Activated naive CD8-positive, alpha-beta T cell treated with anti-CD3 and anti-CD28 coated beads, Interleukin-2, amount 10 ng/mL, durations not matched to agents 7 days and 5 days (primary cell): ENCODE results near the gene HASPIN. TPM values are rescaled to one million over a fixed set of nuclear protein-coding genes. Genes with fewer than 3 reads are reported as not detected.
A peak's percentile ranks its signal among the peaks of the same experiment; 100 is the strongest.
"Not testable (repeated sequence)": the region's sequence is repeated elsewhere in the genome, so short reads cannot be mapped to it uniquely, and the experiment has no call there.

ENCODE experiments used
- ATAC-seq: fragments of 150-1000 bp; cut with Tn5 transposase; one replicate; pipeline ENCODE4 v1.10.0; 2021; ENCODE audit warnings: low read depth, moderate library complexity
- POLR2A ChIA-PET: fragments of 350-600 bp; sonication (Branson Sonifier 250); formaldehyde crosslinking; loops from one replicate; lab custom pipeline; 2021; ENCODE audit warnings: antibody characterized with exemption; lab: Charles Lee
- DNase-seq: peaks from one replicate; pipeline ENCODE4 v3.0.0; 2021
- H3K27ac Mint-ChIP-seq: one replicate; pipeline ENCODE4 v1.8.0; 2022; ENCODE audit warnings: mild to moderate bottlenecking, mixed read lengths
- H3K27me3 Mint-ChIP-seq: one replicate; pipeline ENCODE4 v1.8.0; 2022; ENCODE audit warnings: mild to moderate bottlenecking, moderate library complexity, mixed read lengths
- H3K36me3 Mint-ChIP-seq: one replicate; pipeline ENCODE4 v1.8.0; 2021; ENCODE audit warnings: mild to moderate bottlenecking, mixed read lengths
- H3K4me1 Mint-ChIP-seq: one replicate; pipeline ENCODE4 v1.8.0; 2021; ENCODE audit warnings: mixed read lengths
- H3K4me3 Mint-ChIP-seq: one replicate; pipeline ENCODE4 v1.8.0; 2022; ENCODE audit warnings: mild to moderate bottlenecking, moderate library complexity, mixed read lengths
- H3K9me3 Mint-ChIP-seq: one replicate; pipeline ENCODE4 v1.8.0; 2021; ENCODE audit warnings: mixed read lengths
- total RNA-seq, 2 experiments: library from RNA; stranded (reverse); gene quantifications; one replicate each; pipeline ENCODE4 v1.2.3, GENCODE V29; 2021

The HASPIN gene
- total RNA-seq, 2 experiments from 2014 or later: 17.5 to 21.4 TPM

DNA sequence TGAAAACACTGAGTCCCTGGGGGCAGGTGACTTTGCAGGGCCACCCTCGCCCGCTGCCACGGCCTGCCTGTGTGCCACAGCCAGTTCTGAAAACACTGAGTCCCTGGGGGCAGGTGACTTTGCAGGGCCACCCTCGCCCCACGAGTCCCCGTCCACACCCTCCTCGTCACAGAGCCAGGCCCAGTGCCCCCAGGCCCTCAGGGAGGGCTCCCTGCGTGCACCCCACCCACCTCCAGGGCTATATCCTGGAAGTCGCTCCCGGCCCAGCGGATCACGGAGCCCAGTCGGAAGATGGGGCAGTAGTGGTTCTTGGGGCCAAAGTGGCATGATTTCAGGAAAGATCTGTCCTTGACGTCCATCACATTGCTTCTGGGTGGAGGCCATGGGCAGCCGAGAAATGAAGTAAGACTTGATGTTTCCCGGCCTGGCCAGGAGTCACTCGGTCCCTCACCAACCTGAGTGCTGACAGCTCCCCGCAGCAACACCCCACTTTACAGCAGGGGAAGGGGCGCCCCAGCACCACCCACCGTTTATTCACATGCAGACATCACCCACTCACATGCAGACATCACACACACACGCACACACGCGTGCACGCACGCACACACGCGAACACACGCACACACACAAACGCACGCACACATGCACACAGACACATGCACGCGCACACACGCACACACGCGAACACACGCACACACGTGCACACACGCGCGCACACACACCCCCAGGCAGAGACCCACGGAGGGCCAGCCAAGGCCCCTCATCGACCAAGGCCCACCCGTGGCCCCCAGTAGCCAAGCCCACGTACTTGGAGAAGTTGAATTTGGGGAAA is 34.2 kb upstream of the HASPIN start:
- Mint-ChIP-seq H3K4me1 (peaks cover 7% of the 10 kb centered on the region), H3K27me3 (no peaks in the 10 kb centered on the region), H3K36me3 (no peaks in the 10 kb centered on the region), H3K27ac (no peak overlapping the region), H3K4me3 (no peak overlapping the region), H3K9me3 (no peaks in the 10 kb centered on the region)
- POLR2A ChIA-PET: no interaction called here
- DNase-seq (no peak), ATAC-seq (no peak)

- H3K36me3 Mint-ChIP-seq: no peaks in the 10 kb centered on the region
- no peaks in the 10 kb centered on the region for H3K27me3 Mint-ChIP-seq
Measured at GRCh38 chr17:3690094-3690715, 33.5 kb upstream of the HASPIN start.

DNA sequence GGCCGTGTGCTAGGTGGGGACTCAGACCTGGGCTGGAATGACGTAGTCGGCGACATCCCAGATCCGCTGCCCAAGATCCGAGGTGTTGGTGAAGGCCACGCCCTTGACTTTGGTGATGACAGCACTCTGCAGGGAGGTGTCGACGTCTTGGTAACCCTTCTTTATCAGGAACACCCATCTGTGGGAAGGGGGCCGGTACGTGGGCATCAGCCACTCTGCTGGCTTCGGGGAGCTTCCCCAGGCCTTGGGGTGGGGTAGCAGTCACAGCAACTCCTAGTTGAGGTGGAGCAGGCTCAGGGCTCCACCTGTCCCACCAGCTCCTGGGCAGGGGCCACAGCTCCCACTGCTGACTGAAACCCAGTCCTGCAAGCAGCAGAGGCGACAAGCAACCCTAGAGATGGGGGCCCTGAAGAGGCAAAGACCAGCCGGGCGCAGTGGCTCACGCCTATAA is 32.1 kb upstream of the HASPIN start:
- POLR2A ChIA-PET: interaction anchor here (0.6 kb wide), 1 partner anchor 21 kb away, joined by 3 read pairs; no protein-coding TSS in a partner anchor
- Mint-ChIP-seq H3K4me3 (no peak overlapping the region), H3K27ac (no peak overlapping the region), H3K27me3 (no peaks in the 10 kb centered on the region), H3K36me3 (no peaks in the 10 kb centered on the region), H3K4me1 (peaks cover 11% of the 10 kb centered on the region), H3K9me3 (no peaks in the 10 kb centered on the region)
- DNase-seq (no peak), ATAC-seq (no peak)

More at GRCh38 chr17:3690094-3690715, 33.5 kb upstream of the HASPIN start:
- Mint-ChIP-seq H3K4me1 (peaks cover 9% of the 10 kb centered on the region), H3K27ac (no peak overlapping the region), H3K9me3 (no peaks in the 10 kb centered on the region), H3K4me3 (no peak overlapping the region)
- ATAC-seq (no peak), DNase-seq (no peak)
- POLR2A ChIA-PET: no interaction called here

DNA sequence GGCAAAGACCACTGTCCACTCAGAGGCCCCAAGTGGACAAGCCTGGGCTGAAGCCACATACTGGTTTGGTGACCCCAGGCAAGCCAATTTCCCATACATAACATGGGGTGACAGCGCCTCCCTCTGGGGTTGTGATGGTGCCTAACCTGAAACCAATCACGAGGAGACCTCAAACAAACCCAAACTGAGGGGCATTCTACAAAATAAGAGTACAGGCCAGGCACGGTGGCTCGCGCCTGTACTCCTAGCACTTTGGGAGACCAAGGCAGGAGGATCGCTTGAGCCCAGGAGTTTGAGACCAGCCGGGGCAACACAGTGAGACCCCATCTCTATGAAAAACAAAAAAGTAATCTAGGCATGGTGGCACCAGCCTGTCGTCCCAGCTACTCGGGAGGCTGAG is 31.4 kb upstream of the HASPIN start:
- H3K4me3 Mint-ChIP-seq: no peak overlapping the region
- H3K27me3 Mint-ChIP-seq: no peaks in the 10 kb centered on the region
- DNase-seq (no peak), ATAC-seq (no peak)
- POLR2A ChIA-PET: no interaction called here
- no peaks in the 10 kb centered on the region for H3K36me3 Mint-ChIP-seq
- no peak overlapping the region for H3K27ac Mint-ChIP-seq
- no peaks in the 10 kb centered on the region for H3K9me3 Mint-ChIP-seq
- peaks cover 11% of the 10 kb centered on the region for H3K4me1 Mint-ChIP-seq

- Mint-ChIP-seq H3K27ac (no peak overlapping the region), H3K4me3 (no peak overlapping the region), H3K9me3 (peaks cover 2% of the 10 kb centered on the region), H3K4me1 (peaks cover 13% of the 10 kb centered on the region), H3K27me3 (no peaks in the 10 kb centered on the region), H3K36me3 (peaks cover 3% of the 10 kb centered on the region)
- POLR2A ChIA-PET: no interaction called here
- DNase-seq (no peak), ATAC-seq (no peak)
Measured at GRCh38 chr17:3693141-3693540, 30.6 kb upstream of the HASPIN start.

- peak overlapping the region; percentile 35 for H3K4me3 Mint-ChIP-seq
- no peak overlapping the region for H3K27ac Mint-ChIP-seq
- DNase-seq (no peak), ATAC-seq (no peak)
- peaks cover 13% of the 10 kb centered on the region for H3K4me1 Mint-ChIP-seq
- H3K36me3 Mint-ChIP-seq: peaks cover 3% of the 10 kb centered on the region
- H3K9me3 Mint-ChIP-seq: peaks cover 2% of the 10 kb centered on the region
- POLR2A ChIA-PET: interaction anchor here (0.6 kb wide), 1 partner anchor 106 kb away, joined by 3 read pairs; no protein-coding TSS in a partner anchor
- H3K27me3 Mint-ChIP-seq: no peaks in the 10 kb centered on the region
Measured at GRCh38 chr17:3693829-3694231, 29.9 kb upstream of the HASPIN start.

GRCh38 chr17:3695129-3695722 is 28.5 kb upstream of the HASPIN start:
- peaks cover 13% of the 10 kb centered on the region for H3K4me1 Mint-ChIP-seq
- H3K27me3 Mint-ChIP-seq: no peaks in the 10 kb centered on the region
- DNase-seq (peak; percentile 47), ATAC-seq (peak; percentile 6)
- H3K9me3 Mint-ChIP-seq: peaks cover 2% of the 10 kb centered on the region
- H3K36me3 Mint-ChIP-seq: peaks cover 3% of the 10 kb centered on the region
- POLR2A ChIA-PET: interaction anchor here (0.7 to 2.6 kb wide), 7 partner anchors 10 to 150 kb away, joined by 3 to 33 read pairs (median 5); partner anchors contain the start of genes CTNS, HASPIN, NCBP3 and SHPK
- H3K4me3 Mint-ChIP-seq: peak overlapping the region; percentile 78
- no peak overlapping the region for H3K27ac Mint-ChIP-seq

- peaks cover 13% of the 10 kb centered on the region for H3K4me1 Mint-ChIP-seq
Measured at GRCh38 chr17:3695723-3696411, 27.8 kb upstream of the HASPIN start, which contains the start of gene P2RX5. P2RX5 (minus strand) TSS chr17:3696155; CDS start chr17:3696005, 150 bp downstream.

GRCh38 chr17:3697103-3697476 is 26.6 kb upstream of the HASPIN start:
- no peak overlapping the region for H3K27ac Mint-ChIP-seq
- POLR2A ChIA-PET: interaction anchor here (0.5 to 2.6 kb wide), 5 partner anchors 14 to 906 kb away, joined by 3 to 33 read pairs (median 4); partner anchors contain the start of genes EMC6 and HASPIN
- no peaks in the 10 kb centered on the region for H3K27me3 Mint-ChIP-seq
- peak overlapping the region; percentile 98 for H3K4me3 Mint-ChIP-seq
- no peak for DNase-seq
- peaks cover 3% of the 10 kb centered on the region for H3K36me3 Mint-ChIP-seq
- H3K4me1 Mint-ChIP-seq: peaks cover 13% of the 10 kb centered on the region
- ATAC-seq: no peak
- H3K9me3 Mint-ChIP-seq: peaks cover 2% of the 10 kb centered on the region

More at GRCh38 chr17:3695723-3696411, 27.8 kb upstream of the HASPIN start, which contains the start of gene P2RX5:
- POLR2A ChIA-PET: interaction anchor here (0.7 to 2.6 kb wide), 10 partner anchors 9 to 905 kb away, joined by 3 to 33 read pairs (median 4); partner anchors contain the start of genes CTNS, EMC6, HASPIN and NCBP3
- ATAC-seq (peak; percentile 75), DNase-seq (peak; percentile 74)
- H3K9me3 Mint-ChIP-seq: peaks cover 2% of the 10 kb centered on the region
- peaks cover 3% of the 10 kb centered on the region for H3K36me3 Mint-ChIP-seq
- peak within 1 kb of the TSS; percentile 92 for H3K27ac Mint-ChIP-seq
- H3K27me3 Mint-ChIP-seq: no peaks in the 10 kb centered on the region
- peak within 1 kb of the TSS; percentile 98 for H3K4me3 Mint-ChIP-seq

- peaks cover 8% of the 10 kb centered on the region for H3K36me3 Mint-ChIP-seq
- DNase-seq (no peak), ATAC-seq (no peak)
- no peak overlapping the region for H3K4me3 Mint-ChIP-seq
- no peak overlapping the region for H3K27ac Mint-ChIP-seq
- POLR2A ChIA-PET: interaction anchor here (0.6 to 0.7 kb wide), 2 partner anchors 9 to 48 kb away, joined by 3 read pairs; no protein-coding TSS in a partner anchor
- H3K4me1 Mint-ChIP-seq: peaks cover 17% of the 10 kb centered on the region
- H3K9me3 Mint-ChIP-seq: peaks cover 4% of the 10 kb centered on the region
- no peaks in the 10 kb centered on the region for H3K27me3 Mint-ChIP-seq
Measured at GRCh38 chr17:3698139-3698538, 25.6 kb upstream of the HASPIN start.

DNA sequence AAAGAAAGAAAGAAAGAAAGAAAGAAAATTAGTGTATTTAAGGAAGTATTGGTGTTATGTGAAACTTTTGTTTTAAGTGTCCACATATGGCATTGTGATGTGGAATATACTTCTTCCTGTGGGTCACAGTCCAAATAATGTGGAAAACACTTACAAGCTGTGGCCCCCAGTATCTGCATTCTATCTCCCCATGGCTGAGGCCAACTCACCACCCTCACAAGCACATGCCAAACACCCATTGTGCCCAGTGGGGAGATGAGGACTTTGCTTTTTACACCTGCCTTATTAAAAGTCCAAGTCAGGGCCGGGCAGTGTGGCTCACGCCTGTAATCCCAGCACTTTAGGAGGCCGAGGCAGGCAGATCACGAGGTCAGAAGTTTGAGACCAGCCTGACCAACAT is 23.8 kb upstream of the HASPIN start:
- no peak for DNase-seq
- Mint-ChIP-seq H3K27me3 (no peaks in the 10 kb centered on the region), H3K4me1 (peaks cover 8% of the 10 kb centered on the region), H3K9me3 (peaks cover 4% of the 10 kb centered on the region), H3K27ac (no peak overlapping the region), H3K36me3 (peaks cover 9% of the 10 kb centered on the region), H3K4me3 (no peak overlapping the region)
- POLR2A ChIA-PET: interaction anchor here (2.6 kb wide), 1 partner anchor 11 kb away, joined by 8 read pairs; no protein-coding TSS in a partner anchor
- no peak for ATAC-seq

- POLR2A ChIA-PET: interaction anchor here (0.6 to 2.6 kb wide), 3 partner anchors 9 to 1549 kb away, joined by 3 to 8 read pairs (median 3); no protein-coding TSS in a partner anchor
- DNase-seq, H3K4me3 Mint-ChIP-seq, ATAC-seq, H3K27me3 Mint-ChIP-seq, H3K27ac Mint-ChIP-seq, H3K36me3 Mint-ChIP-seq, H3K9me3 Mint-ChIP-seq, H3K4me1 Mint-ChIP-seq: not testable (repeated sequence)
Measured at GRCh38 chr17:3702041-3702539, 21.6 kb upstream of the HASPIN start.
